CD4-positive, alpha-beta memory T cell (primary cell): ENCODE results near the gene FLT3. TPM values are rescaled to one million over a fixed set of nuclear protein-coding genes. Genes with fewer than 3 reads are reported as not detected.
A peak's percentile ranks its signal among the peaks of the same experiment; 100 is the strongest.
"Not testable (repeated sequence)": the region's sequence is repeated elsewhere in the genome, so short reads cannot be mapped to it uniquely, and the experiment has no call there.

Experiments
- CTCF ChIA-PET: fragments of 350-600 bp; sonication (Branson Sonifier 250); formaldehyde crosslinking; loops from one replicate; lab custom pipeline; 2021; ENCODE audit warnings: inconsistent platforms; ENCODE audit not compliant: partially characterized antibody; lab: Charles Lee
- POLR2A ChIA-PET: fragments of 350-600 bp; sonication (Branson Sonifier 250); formaldehyde crosslinking; loops from one replicate; lab custom pipeline; 2021; ENCODE audit not compliant: partially characterized antibody; lab: Charles Lee
- DNase-seq, 5 donors: peaks; one replicate each; pipeline versions ENCODE4 v3.0.0 to v3.0.0-alpha.2; 2020 to 2022; ENCODE audit warnings: mixed read lengths in 1 of 5
- H3K27ac ChIP-seq: one replicate; pipeline ENCODE4 v1.7.0; 2013; ENCODE audit warnings: low read depth, low read length
- H3K27me3 ChIP-seq: 2 replicates; pipeline ENCODE4 v1.7.0; 2013; ENCODE audit warnings: mild to moderate bottlenecking, low read length, moderate library complexity; ENCODE audit not compliant: insufficient read depth
- H3K36me3 ChIP-seq: 2 replicates; pipeline ENCODE4 v1.7.0; 2013; ENCODE audit warnings: mild to moderate bottlenecking, low read length, moderate library complexity; ENCODE audit not compliant: insufficient read depth
- H3K4me1 ChIP-seq: 2 replicates; pipeline ENCODE4 v1.7.0; 2013; ENCODE audit warnings: mild to moderate bottlenecking, low read length, moderate library complexity; ENCODE audit not compliant: insufficient read depth
- H3K4me3 ChIP-seq, 2 donors: one replicate each; pipeline ENCODE4 v1.7.0; 2013; ENCODE audit warnings: low read length in 2 of 2, mild to moderate bottlenecking in 1 of 2
- H3K9me3 ChIP-seq, 2 donors: one replicate each; pipeline ENCODE4 v1.7.0; 2013; ENCODE audit warnings: low read length in 2 of 2, control low read depth in 1 of 2; ENCODE audit not compliant: control insufficient read depth in 1 of 2
- H3K27ac Mint-ChIP-seq, 7 donors: one replicate each; pipeline ENCODE4 v1.8.0; 2020 to 2021; ENCODE audit warnings: mixed read lengths in 7 of 7, mild to moderate bottlenecking in 6 of 7, inconsistent platforms in 3 of 7, moderate library complexity in 3 of 7
- H3K27me3 Mint-ChIP-seq, 2 donors: one replicate each; pipeline ENCODE4 v1.8.0; 2020 to 2021; ENCODE audit warnings: mixed read lengths in 2 of 2
- H3K36me3 Mint-ChIP-seq, 2 donors: one replicate each; pipeline ENCODE4 v1.8.0; 2020 to 2021; ENCODE audit warnings: mixed read lengths in 2 of 2, inconsistent platforms in 1 of 2, mild to moderate bottlenecking in 1 of 2
- H3K4me1 Mint-ChIP-seq, 4 donors: one replicate each; pipeline ENCODE4 v1.8.0; 2020 to 2021; ENCODE audit warnings: mixed read lengths in 4 of 4, mild to moderate bottlenecking in 1 of 4
- H3K4me3 Mint-ChIP-seq, 8 donors: one replicate each; pipeline ENCODE4 v1.8.0; 2020 to 2021; ENCODE audit warnings: mixed read lengths in 8 of 8, mild to moderate bottlenecking in 7 of 8, moderate library complexity in 6 of 8, inconsistent platforms in 3 of 8
- H3K9me3 Mint-ChIP-seq, 8 donors: one replicate each; pipeline ENCODE4 v1.8.0; 2020 to 2021; ENCODE audit warnings: mixed read lengths in 8 of 8, mild to moderate bottlenecking in 5 of 8, inconsistent platforms in 3 of 8, moderate library complexity in 1 of 8
- intact Hi-C: fragments of 100-400 bp; cut with micrococcal nuclease; formaldehyde crosslinking; loops from one replicate; pipeline ENCODE4 v1.15.1; 2023
- polyA plus RNA-seq, 2 donors: library from polyadenylated mRNA; unstranded; fragments of 300-500 nt; fragmentation: Illumina TruSeq; gene quantifications; one replicate each; pipeline ENCODE4 v1.2.3, GENCODE V29; 2021
- total RNA-seq, 2 experiments: library from RNA; stranded (reverse); gene quantifications; one replicate each; pipeline ENCODE4 v1.2.3, GENCODE V29; 2021

FLT3 gene
- total and polyA plus RNA-seq, 4 experiments from 2014 or later, result not detected

DNA sequence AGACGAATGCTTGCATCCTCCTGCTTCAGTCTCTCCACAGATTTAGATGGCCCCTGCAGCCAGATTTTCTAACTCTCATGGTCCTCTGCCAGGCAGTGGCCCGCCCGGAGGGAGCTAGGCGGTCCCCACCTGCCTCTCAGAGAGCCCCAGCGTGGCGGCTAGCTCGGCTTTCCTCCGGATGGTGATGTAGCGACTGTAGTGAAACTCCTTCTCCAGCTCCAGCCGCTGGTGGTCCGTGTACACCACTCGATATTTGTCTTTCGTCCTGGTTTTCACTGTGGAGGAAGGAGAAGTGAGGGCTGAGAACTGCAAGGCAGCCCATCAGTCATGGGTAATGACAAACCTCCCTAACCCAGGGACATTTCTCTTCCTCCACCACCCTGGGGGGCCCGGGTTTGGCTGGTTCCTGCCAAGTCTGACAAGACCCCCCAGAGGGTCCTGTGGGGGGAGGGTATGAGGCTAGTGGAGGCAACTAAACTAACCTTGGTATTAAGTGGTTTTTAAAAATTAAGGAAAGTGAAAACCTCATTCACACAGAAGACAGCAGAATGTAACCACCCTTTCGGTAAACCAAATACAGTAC is 135.5 kb downstream of the FLT3 start:
- Mint-ChIP-seq H3K27me3 (peaks cover 59% of the 10 kb centered on the region in 2 donors), H3K27ac (no peak overlapping the region), H3K36me3 (no peaks in the 10 kb centered on the region), H3K4me3 (peak overlapping the region in 1 of 8 donors; percentile 8), H3K9me3 (no peaks in the 10 kb centered on the region), H3K4me1 (peaks cover 9 to 46% (median 24%) of the 10 kb centered on the region in 4 donors)
- H3K27me3 ChIP-seq, result peaks cover 30% of the 10 kb centered on the region
- POLR2A ChIA-PET, result no interaction called here
- no peak overlapping the region for H3K4me3 ChIP-seq
- no peaks in the 10 kb centered on the region for H3K9me3 ChIP-seq
- H3K27ac ChIP-seq, result no peak overlapping the region
- H3K36me3 ChIP-seq, result no peaks in the 10 kb centered on the region
- CTCF ChIA-PET, result interaction anchor here (0.9 to 1.3 kb wide), 3 partner anchors 11 to 138 kb away, joined by 3 read pairs; partner anchors contain the start of gene URAD
- no peak for DNase-seq
- intact Hi-C loops, result no loop called here
- peaks cover 18% of the 10 kb centered on the region for H3K4me1 ChIP-seq

DNA sequence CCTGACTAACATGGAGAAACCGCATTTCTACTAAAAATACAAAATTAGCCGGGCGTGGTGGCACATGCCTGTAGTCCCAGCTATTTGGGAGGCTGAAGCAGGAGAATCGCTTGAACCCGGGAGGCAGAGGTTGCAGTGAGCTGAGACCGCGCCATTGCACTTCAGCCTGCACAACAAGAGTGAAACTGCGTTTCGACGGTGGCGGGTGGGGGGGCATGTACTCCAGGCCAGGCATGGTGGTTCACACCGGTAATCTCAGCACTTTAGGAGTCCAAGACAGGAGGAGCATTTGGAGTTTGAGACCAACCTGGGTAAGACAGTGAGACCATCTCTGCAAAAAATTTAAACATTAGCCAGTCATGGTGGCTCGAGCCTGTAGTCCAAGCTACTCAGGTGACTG is 136.2 kb downstream of the FLT3 start:
- intact Hi-C loops, H3K4me3 ChIP-seq, H3K36me3 ChIP-seq, H3K27ac ChIP-seq, H3K9me3 Mint-ChIP-seq, H3K9me3 ChIP-seq, DNase-seq, H3K36me3 Mint-ChIP-seq, POLR2A ChIA-PET, H3K4me3 Mint-ChIP-seq, H3K27ac Mint-ChIP-seq: not testable (repeated sequence)
- CTCF ChIA-PET, result interaction anchor here (0.9 to 1.3 kb wide), 3 partner anchors 11 to 138 kb away, joined by 3 read pairs; partner anchors contain the start of gene URAD
- peaks cover 4 to 41% (median 18%) of the 10 kb centered on the region in 4 donors for H3K4me1 Mint-ChIP-seq
- H3K27me3 Mint-ChIP-seq, result peaks cover 54 to 56% of the 10 kb centered on the region in 2 donors
- H3K27me3 ChIP-seq, result peaks cover 24% of the 10 kb centered on the region
- H3K4me1 ChIP-seq, result peaks cover 18% of the 10 kb centered on the region

DNA sequence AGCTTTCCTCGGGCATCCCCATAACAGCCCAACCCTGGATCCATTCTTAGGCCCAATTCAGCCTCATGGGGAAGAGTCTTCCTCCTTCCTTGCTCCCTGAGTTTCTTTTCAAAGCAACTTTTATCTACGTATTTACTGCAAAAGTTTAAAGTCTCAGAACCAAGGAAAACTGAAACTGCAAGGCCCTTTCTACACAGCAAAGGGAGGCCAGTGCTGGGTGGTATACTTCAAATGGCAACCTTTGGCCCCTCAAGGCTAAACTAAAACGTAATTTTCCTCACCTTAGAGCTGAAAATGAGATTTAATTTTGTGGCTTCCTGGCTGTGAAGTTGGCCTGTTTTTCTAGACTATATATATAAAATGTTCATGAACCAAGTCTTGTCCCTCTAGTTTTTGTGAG is 136.9 kb downstream of the FLT3 start:
- peaks cover 13% of the 10 kb centered on the region for H3K4me1 ChIP-seq
- no peak overlapping the region for H3K4me3 ChIP-seq
- no peak overlapping the region for H3K27ac Mint-ChIP-seq
- CTCF ChIA-PET, result no interaction called here
- no peaks in the 10 kb centered on the region for H3K9me3 Mint-ChIP-seq
- DNase-seq, result no peak
- H3K36me3 Mint-ChIP-seq, result no peaks in the 10 kb centered on the region
- POLR2A ChIA-PET, result no interaction called here
- H3K9me3 ChIP-seq, result no peaks in the 10 kb centered on the region
- peaks cover 3 to 36% (median 18%) of the 10 kb centered on the region in 4 donors for H3K4me1 Mint-ChIP-seq
- H3K27ac ChIP-seq, result no peak overlapping the region
- peaks cover 27% of the 10 kb centered on the region for H3K27me3 ChIP-seq
- H3K36me3 ChIP-seq, result no peaks in the 10 kb centered on the region
- no peak overlapping the region for H3K4me3 Mint-ChIP-seq
- intact Hi-C loops, result no loop called here
- peaks cover 52 to 59% of the 10 kb centered on the region in 2 donors for H3K27me3 Mint-ChIP-seq

DNA sequence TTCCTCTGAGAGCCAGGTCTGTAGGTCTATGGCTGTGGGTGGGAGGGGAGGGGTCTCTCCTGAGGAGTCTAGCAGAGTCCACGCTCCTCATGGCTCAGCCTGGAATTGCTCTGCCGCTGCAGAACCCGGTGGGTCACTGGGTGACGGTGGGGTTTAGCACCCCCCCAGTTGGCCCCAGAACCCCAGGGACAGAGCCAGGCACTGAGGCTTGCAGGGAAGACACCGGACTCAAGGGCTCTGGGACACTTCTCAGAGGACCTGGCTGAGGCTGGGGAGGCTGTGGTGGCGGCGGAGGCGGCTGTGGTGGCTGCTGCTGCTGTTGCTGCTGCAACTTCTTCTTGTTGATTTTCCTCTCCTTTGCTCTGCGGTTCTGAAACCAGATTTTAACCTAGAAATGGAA is 137.4 kb downstream of the FLT3 start:
- no peaks in the 10 kb centered on the region for H3K36me3 ChIP-seq
- no peak overlapping the region for H3K27ac Mint-ChIP-seq
- intact Hi-C loops, result no loop called here
- H3K9me3 ChIP-seq, result no peaks in the 10 kb centered on the region
- no peak overlapping the region for H3K27ac ChIP-seq
- H3K36me3 Mint-ChIP-seq, result no peaks in the 10 kb centered on the region
- no peak overlapping the region for H3K4me3 ChIP-seq
- peaks cover 31% of the 10 kb centered on the region for H3K27me3 ChIP-seq
- DNase-seq, result no peak
- peaks cover 3 to 35% (median 18%) of the 10 kb centered on the region in 4 donors for H3K4me1 Mint-ChIP-seq
- peaks cover 51 to 61% of the 10 kb centered on the region in 2 donors for H3K27me3 Mint-ChIP-seq
- ChIA-PET CTCF (no interaction called here), POLR2A (no interaction called here)
- H3K4me3 Mint-ChIP-seq, result no peak overlapping the region
- H3K4me1 ChIP-seq, result peaks cover 13% of the 10 kb centered on the region
- H3K9me3 Mint-ChIP-seq, result no peaks in the 10 kb centered on the region

DNA sequence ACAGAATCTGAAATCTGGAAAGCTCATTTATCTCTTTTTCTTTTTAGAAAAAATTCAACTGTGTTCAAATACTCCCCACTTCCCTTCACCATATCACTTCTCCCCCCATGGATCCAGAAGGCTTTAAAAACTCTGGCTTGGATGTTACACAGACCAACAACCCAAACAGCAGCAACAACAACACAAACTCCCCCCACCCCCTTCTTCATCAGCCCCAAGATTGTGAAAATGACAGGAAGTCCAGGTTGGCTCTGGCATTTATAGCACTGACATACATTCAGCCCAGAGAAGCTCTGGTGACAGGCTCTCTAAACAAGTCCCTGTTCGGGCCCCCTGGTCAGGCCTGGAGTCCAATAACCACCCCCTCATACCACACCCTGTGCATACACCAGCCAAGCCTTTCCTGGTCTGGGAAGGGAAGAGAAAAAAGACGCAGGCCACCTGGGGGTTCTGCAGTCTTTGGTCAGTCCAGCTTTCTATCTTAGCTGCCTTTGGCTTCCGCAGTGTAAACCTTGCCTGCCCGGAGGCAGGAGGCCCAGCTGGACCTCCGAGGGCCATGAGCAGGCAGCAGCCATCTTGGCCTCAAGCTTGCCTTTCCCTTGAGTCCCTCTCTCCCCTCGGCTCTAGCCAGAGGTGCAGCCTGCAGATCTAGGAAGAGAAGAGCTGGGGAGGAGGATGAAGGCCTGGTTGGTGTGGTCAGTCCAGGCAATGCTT is 138.1 kb downstream of the FLT3 start:
- no peak overlapping the region for H3K27ac ChIP-seq
- peaks cover 3 to 28% (median 14%) of the 10 kb centered on the region in 4 donors for H3K4me1 Mint-ChIP-seq
- H3K4me1 ChIP-seq, result peaks cover 13% of the 10 kb centered on the region
- peaks cover 44 to 57% of the 10 kb centered on the region in 2 donors for H3K27me3 Mint-ChIP-seq
- H3K9me3 ChIP-seq, result no peaks in the 10 kb centered on the region
- POLR2A ChIA-PET, result no interaction called here
- no peak overlapping the region for H3K27ac Mint-ChIP-seq
- H3K36me3 Mint-ChIP-seq, result no peaks in the 10 kb centered on the region
- peak overlapping the region in 4 of 8 donors; percentile 10 to 55 (median 26) for H3K4me3 Mint-ChIP-seq
- no peak for DNase-seq
- CTCF ChIA-PET, result interaction anchor here (0.8 to 1.0 kb wide), 2 partner anchors 8 to 11 kb away, joined by 3 read pairs; no protein-coding TSS in a partner anchor
- H3K36me3 ChIP-seq, result no peaks in the 10 kb centered on the region
- H3K27me3 ChIP-seq, result peaks cover 29% of the 10 kb centered on the region
- intact Hi-C loops, result no loop called here
- H3K4me3 ChIP-seq, result no peak overlapping the region
- no peaks in the 10 kb centered on the region for H3K9me3 Mint-ChIP-seq

DNA sequence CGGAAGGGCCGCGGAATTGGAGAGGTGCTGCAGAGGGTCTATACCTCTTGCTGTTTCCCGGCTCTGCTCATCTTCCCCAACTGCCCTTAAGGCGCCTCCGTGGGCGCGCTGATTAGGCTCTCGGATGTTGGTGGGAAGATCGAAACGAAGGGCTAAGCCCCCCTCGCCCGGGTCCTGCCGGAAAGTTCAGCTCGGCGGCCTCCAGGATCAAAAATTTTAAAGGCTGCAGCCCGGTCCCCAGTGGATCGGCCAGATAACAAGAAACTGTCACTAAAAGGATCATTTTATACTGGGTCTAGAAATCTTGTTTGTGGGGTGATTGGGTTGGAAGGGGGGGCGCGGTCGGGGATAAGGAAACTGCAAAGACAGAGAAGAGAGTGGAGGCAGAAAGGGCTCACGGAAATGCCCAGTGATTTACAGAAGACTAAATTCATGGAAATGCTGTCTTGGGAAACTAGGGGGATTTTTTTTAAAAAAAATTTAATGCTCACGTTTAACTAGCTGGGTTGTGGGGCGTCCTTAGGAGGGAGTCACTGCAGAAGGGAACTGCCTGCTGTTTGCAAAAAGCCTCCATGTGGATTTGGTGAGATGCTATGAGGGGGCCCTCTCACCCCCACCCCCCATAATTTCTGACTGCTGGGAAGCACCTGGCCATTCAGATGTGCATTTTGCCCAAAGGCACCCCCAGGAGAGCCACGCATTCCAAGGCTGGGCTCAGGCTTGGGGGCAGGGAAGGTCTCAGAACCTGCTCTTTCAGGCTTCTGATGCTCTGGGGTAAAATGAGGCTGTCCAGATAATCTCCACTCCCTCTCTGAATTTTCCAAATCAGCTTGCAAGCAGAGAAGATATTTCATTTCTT is 138.9 kb downstream of the FLT3 start:
- H3K36me3 Mint-ChIP-seq, result no peaks in the 10 kb centered on the region
- no peak for DNase-seq
- no peak overlapping the region for H3K27ac Mint-ChIP-seq
- Histone ChIP-seq H3K9me3 (no peaks in the 10 kb centered on the region), H3K27ac (no peak overlapping the region), H3K36me3 (no peaks in the 10 kb centered on the region), H3K4me1 (peaks cover 13% of the 10 kb centered on the region), H3K4me3 (no peak overlapping the region), H3K27me3 (peaks cover 32% of the 10 kb centered on the region)
- no peaks in the 10 kb centered on the region for H3K9me3 Mint-ChIP-seq
- H3K27me3 Mint-ChIP-seq, result peaks cover 44 to 56% of the 10 kb centered on the region in 2 donors
- POLR2A ChIA-PET, result no interaction called here
- H3K4me1 Mint-ChIP-seq, result peaks cover 3 to 22% (median 12%) of the 10 kb centered on the region in 4 donors
- H3K4me3 Mint-ChIP-seq, result peak overlapping the region in 5 of 8 donors; percentile 1 to 60 (median 46)
- intact Hi-C loops, result no loop called here
- CTCF ChIA-PET, result interaction anchor here (0.8 to 1.0 kb wide), 2 partner anchors 9 to 10 kb away, joined by 3 read pairs; no protein-coding TSS in a partner anchor
